Astrocyte of the spinal cord (primary cell): ENCODE results near the gene UCP2.

Experiments
- DNase-seq: peaks from one replicate; pipeline ENCODE4 v3.0.0; 2011; ENCODE audit warnings: low read depth, low spot score
- H3K4me3 ChIP-seq: 2 replicates; pipeline ENCODE4 v1.5.1; 2011; ENCODE audit warnings: low read depth, mild to moderate bottlenecking, low read length, moderate library complexity
- in situ Hi-C: cut with HindIII; loops from 2 replicates; pipeline ENCODE4 v1.10.0; 2017; ENCODE audit warnings: low sequenced_read_pairs
- TF ChIP-seq, protein P1 (sequence below): IDR thresholded peaks from 2 replicates; pipeline ENCODE4 v1.5.1; 2012; ENCODE audit warnings: low read depth, mild to moderate bottlenecking, low read length, inconsistent platforms

UCP2 gene

DNA sequence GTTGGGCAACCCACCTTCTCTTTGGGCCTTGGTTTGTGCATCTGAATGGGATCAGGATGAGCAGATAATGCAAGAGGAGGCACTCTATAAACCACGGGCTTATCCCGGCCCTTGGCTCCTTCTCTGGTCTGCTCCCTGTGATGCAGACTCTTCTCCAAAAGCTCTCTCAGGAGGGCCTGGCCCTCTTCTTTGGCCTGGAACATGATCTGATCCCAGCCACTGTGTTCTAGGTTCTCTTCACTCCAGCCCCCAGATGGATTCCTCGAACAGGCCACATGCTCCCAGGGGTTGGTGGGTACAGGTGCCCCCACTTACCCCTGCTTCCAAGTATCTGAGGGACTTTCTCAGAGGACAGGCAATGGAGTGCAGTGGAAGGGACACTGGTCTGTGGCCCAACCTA lies 35.0 kb upstream of the UCP2 start:
- TF ChIP-seq, protein P1, sequence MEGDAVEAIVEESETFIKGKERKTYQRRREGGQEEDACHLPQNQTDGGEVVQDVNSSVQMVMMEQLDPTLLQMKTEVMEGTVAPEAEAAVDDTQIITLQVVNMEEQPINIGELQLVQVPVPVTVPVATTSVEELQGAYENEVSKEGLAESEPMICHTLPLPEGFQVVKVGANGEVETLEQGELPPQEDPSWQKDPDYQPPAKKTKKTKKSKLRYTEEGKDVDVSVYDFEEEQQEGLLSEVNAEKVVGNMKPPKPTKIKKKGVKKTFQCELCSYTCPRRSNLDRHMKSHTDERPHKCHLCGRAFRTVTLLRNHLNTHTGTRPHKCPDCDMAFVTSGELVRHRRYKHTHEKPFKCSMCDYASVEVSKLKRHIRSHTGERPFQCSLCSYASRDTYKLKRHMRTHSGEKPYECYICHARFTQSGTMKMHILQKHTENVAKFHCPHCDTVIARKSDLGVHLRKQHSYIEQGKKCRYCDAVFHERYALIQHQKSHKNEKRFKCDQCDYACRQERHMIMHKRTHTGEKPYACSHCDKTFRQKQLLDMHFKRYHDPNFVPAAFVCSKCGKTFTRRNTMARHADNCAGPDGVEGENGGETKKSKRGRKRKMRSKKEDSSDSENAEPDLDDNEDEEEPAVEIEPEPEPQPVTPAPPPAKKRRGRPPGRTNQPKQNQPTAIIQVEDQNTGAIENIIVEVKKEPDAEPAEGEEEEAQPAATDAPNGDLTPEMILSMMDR, result no peak
- DNase-seq, result no peak
- in situ Hi-C loops, result no loop called here
- no peak overlapping the region for H3K4me3 ChIP-seq

DNA sequence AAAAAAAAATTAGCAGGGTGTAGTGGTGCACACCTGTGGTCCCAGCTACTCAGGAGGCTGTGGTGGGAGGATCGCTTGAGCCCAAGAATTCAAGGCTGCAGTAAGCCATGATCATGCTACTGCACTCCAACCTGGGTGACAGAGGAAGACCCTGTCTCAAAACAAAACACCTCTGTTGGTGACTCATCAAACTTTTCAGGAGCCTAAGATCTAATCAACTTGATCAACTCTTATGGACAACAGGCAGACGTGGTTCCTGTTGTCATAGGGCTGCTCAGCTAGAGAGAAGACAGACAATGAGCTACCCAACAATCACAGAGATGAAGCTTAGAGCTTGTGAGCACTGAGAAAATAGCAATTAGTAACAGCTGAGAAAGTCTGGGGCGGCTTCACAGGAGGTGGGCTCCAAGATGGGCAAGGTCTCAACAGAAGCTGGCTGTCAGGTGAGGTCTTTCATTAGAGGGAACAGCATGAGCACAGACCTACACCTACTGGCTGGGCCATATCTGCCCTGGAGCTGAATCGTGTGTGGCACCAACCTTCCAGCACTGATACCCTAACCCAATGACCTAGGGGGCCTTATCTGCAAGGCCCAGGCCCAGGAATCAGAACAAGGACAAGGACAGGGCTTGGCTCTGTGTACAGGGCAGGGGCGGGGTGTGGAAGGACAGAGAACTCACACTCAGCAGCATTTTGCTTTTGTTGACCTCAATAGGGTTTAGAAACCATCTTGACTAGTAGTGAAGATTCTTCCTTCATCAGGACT lies 33.5 kb upstream of the UCP2 start:
- no peak overlapping the region for H3K4me3 ChIP-seq
- TF ChIP-seq, protein P1, result no peak
- DNase-seq, result no peak
- in situ Hi-C loops, result no loop called here

DNA sequence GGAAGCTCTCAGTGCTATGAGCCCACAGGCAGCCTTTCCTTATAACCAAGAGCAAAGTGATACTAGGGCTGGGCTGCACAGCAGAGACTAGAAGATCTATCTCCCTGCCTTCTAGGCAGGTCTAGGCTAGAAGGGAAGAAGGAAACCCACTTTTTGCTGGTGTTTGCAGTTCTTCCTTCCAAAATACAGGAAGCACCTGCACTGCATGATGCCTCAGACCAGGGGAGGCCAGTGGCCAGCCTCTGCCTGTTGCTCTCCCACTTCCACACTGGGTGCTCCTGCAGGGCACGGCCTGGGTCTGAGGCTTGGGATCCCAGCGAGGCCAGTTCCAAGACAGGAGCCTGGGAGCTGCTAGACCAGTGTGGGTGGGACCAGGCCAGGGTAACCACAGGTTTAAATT lies 32.2 kb upstream of the UCP2 start:
- in situ Hi-C loops, result no loop called here
- TF ChIP-seq, protein P1, result no peak
- no peak for DNase-seq

DNA sequence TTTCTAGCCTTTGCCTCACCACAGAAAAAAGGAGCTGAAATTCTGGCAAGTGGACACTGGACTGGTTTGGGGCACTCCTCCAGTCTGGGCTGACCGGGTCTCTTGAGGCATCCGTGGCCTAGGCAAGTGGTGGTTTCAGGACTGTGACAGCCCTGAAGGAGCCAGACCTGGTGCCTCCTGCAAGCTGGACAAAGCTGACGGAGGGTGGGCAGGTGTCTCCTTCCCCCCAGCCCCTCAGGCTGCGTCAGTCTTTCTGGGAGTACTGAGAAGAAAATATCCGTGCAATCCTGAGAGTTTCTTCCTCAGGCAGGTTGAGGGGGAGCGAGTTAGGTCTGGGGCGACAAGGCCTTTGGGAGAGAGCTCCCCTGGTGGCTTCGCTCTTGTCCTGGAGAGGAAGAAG lies 30.5 kb upstream of the UCP2 start:
- no peak overlapping the region for H3K4me3 ChIP-seq
- TF ChIP-seq, protein P1, result no peak
- no peak for DNase-seq
- in situ Hi-C loops, result no loop called here

More for the DNA sequence above, 32.2 kb upstream of the UCP2 start:
- no peak overlapping the region for H3K4me3 ChIP-seq

DNA sequence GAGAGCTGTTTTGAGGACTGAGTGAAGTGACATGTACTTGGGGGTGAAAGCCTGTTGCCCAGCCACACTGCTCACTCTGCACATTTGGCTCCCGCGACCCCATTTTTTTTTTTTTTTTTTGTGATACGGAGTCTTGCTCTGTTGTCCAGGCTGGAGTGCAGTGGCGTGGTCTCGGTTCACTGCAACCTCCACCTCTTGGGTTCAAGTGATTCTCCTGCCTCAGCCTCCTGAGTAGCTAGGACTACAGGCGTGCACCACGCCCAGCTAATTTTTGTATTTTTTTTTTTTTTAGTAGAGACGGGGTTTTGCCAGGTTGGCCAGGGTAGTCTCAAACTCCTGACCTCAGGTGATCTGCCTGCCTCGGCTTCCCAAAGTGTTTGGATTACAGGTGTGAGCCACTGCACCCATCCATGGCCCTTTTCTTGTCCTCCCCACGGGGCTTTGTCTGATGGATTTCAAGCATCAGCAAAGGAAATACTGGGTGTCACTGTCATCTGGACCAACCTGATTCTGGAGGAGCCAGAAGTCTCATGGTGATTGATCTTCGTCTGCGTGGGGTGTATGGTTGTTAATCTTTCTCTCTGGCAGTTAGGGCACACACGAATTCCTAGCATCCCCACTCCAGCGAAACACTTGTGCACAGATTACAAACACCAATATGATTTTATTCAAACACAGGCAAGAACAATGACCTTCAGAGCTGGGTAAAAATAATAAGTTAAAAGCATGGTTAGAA lies 29.6 kb upstream of the UCP2 start:
- no peak overlapping the region for H3K4me3 ChIP-seq
- in situ Hi-C loops, result no loop called here
- TF ChIP-seq, protein P1, result no peak

DNA sequence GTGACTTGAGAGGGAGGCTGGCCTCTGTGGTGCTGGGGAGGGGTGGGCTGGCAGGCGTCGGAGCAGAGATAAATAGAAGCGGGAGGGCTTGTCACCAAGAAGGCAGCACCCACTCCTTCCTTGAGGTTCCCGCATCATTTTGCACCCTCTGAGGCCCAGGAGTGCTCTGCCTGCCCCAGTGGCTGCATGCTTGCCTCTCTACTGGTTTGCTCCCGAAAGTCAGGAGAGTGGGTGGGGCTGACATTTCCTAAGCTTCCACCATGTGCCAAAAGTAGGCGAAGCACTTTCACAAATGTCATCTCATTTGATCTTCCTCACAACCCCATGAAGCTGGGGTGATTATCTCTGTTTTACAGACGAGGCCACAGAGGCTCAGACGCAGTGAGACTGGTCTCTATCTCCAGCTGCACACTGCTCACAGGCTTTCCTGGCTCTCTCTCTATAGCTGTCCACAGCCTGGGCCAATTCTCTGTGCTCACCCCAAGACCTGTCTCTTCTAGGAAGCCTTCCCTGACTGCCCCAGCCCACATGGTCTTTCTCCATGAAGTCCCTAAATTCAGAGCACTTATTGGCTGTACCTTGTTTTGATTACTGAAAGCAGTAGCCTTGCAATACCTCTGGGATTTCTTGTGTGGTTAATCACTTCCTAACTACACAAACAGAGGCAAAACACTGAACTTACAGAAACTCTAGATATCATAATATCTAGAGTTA lies 28.9 kb upstream of the UCP2 start:
- peak; percentile 14 for DNase-seq
- TF ChIP-seq, protein P1, result no peak
- in situ Hi-C loops, result no loop called here
- no peak overlapping the region for H3K4me3 ChIP-seq

More for the DNA sequence above, 29.6 kb upstream of the UCP2 start:
- no peak for DNase-seq
